ENCODE data around the gene SLC24A3.

The SLC24A3 gene

GRCh38 chr20:19253916-19254820 is 41.7 kb downstream of the SLC24A3 start:
- Mint-ChIP-seq H3K27me3 (no peaks in the 10 kb centered on the region), H3K36me3 (ENCODE audit: low read depth) (no peaks in the 10 kb centered on the region), H3K27ac (no peak overlapping the region), H3K9me3 (no peaks in the 10 kb centered on the region), H3K4me1 (ENCODE audit: low read depth) (no peaks in the 10 kb centered on the region), H3K4me3 (no peak overlapping the region)

DNA sequence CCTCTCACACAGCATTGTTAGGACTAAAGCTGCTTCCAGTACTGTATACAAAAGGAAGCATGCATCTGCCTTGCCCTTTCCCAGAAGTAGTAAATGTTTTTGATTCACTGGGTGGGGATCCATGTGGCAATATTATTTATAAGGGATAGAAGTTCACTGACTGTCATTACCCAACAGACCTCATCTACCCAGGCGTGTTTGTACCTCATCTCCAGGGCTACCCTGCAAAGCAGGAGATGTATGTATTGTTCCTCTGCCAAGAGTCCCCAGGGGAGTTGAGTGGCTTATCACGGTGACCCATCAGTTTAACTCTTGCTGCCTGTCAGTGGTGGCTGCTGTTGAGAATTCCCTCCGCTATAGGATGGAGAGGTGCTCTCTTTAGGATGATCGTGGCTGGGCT is 42.5 kb downstream of the SLC24A3 start:
- Mint-ChIP-seq H3K27me3 (no peaks in the 10 kb centered on the region), H3K27ac (no peak overlapping the region), H3K4me1 (ENCODE audit: low read depth) (no peaks in the 10 kb centered on the region), H3K36me3 (ENCODE audit: low read depth) (no peaks in the 10 kb centered on the region), H3K4me3 (no peak overlapping the region), H3K9me3 (no peaks in the 10 kb centered on the region)

- H3K9me3 Mint-ChIP-seq, result no peaks in the 10 kb centered on the region
- H3K4me1 Mint-ChIP-seq (ENCODE audit: low read depth), result no peaks in the 10 kb centered on the region
- no peaks in the 10 kb centered on the region for H3K27me3 Mint-ChIP-seq
- no peak overlapping the region for H3K27ac Mint-ChIP-seq
- no peaks in the 10 kb centered on the region for H3K36me3 Mint-ChIP-seq (ENCODE audit: low read depth)
- no peak overlapping the region for H3K4me3 Mint-ChIP-seq
These were observed 43.6 kb downstream of the SLC24A3 start for GRCh38 chr20:19256085-19256484.

GRCh38 chr20:19256906-19257595 is 44.6 kb downstream of the SLC24A3 start:
- no peaks in the 10 kb centered on the region for H3K27me3 Mint-ChIP-seq

GRCh38 chr20:19257865-19258264 is 45.4 kb downstream of the SLC24A3 start:
- no peak overlapping the region for H3K4me3 Mint-ChIP-seq
- no peak overlapping the region for H3K27ac Mint-ChIP-seq
- H3K4me1 Mint-ChIP-seq (ENCODE audit: low read depth), result no peaks in the 10 kb centered on the region
- H3K27me3 Mint-ChIP-seq, result no peaks in the 10 kb centered on the region
- H3K36me3 Mint-ChIP-seq (ENCODE audit: low read depth), result no peaks in the 10 kb centered on the region
- no peaks in the 10 kb centered on the region for H3K9me3 Mint-ChIP-seq

More at GRCh38 chr20:19256906-19257595, 44.6 kb downstream of the SLC24A3 start:
- Mint-ChIP-seq H3K27ac (no peak overlapping the region), H3K4me1 (ENCODE audit: low read depth) (no peaks in the 10 kb centered on the region), H3K36me3 (ENCODE audit: low read depth) (no peaks in the 10 kb centered on the region), H3K9me3 (no peaks in the 10 kb centered on the region), H3K4me3 (no peak overlapping the region)

GRCh38 chr20:19259141-19259591 is 46.7 kb downstream of the SLC24A3 start:
- Mint-ChIP-seq H3K27me3 (peaks cover 3% of the 10 kb centered on the region), H3K36me3 (ENCODE audit: low read depth) (no peaks in the 10 kb centered on the region), H3K4me3 (no peak overlapping the region), H3K27ac (no peak overlapping the region), H3K9me3 (no peaks in the 10 kb centered on the region), H3K4me1 (ENCODE audit: low read depth) (no peaks in the 10 kb centered on the region)

GRCh38 chr20:19260412-19261090 is 48.1 kb downstream of the SLC24A3 start:
- Mint-ChIP-seq H3K4me3 (no peak overlapping the region), H3K27ac (no peak overlapping the region), H3K9me3 (no peaks in the 10 kb centered on the region), H3K27me3 (peaks cover 3% of the 10 kb centered on the region), H3K36me3 (ENCODE audit: low read depth) (no peaks in the 10 kb centered on the region), H3K4me1 (ENCODE audit: low read depth) (no peaks in the 10 kb centered on the region)

DNA sequence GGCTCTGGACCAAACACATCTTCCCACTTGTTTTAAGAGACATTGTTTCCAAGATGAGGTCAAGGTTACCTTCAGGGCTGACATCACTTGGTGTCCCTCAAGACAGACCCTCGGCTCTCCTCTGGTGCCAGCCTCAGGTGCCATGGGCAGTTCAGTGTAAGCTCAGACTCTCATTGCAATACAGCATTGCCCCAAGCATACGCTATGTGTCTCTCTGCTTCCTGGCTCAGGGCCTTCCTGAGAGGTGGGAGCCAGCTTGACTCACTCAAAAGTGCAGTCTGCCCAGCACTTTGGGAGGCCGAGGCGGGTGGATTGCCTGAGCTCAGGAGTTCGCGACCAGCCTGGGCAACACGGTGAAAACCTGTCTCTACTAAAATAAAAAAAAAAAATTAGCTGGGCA is 51.7 kb downstream of the SLC24A3 start:
- no peaks in the 10 kb centered on the region for H3K9me3 Mint-ChIP-seq
- H3K27me3 Mint-ChIP-seq, result peaks cover 3% of the 10 kb centered on the region
- no peak overlapping the region for H3K4me3 Mint-ChIP-seq
- no peaks in the 10 kb centered on the region for H3K4me1 Mint-ChIP-seq (ENCODE audit: low read depth)
- no peak overlapping the region for H3K27ac Mint-ChIP-seq
- no peaks in the 10 kb centered on the region for H3K36me3 Mint-ChIP-seq (ENCODE audit: low read depth)

DNA sequence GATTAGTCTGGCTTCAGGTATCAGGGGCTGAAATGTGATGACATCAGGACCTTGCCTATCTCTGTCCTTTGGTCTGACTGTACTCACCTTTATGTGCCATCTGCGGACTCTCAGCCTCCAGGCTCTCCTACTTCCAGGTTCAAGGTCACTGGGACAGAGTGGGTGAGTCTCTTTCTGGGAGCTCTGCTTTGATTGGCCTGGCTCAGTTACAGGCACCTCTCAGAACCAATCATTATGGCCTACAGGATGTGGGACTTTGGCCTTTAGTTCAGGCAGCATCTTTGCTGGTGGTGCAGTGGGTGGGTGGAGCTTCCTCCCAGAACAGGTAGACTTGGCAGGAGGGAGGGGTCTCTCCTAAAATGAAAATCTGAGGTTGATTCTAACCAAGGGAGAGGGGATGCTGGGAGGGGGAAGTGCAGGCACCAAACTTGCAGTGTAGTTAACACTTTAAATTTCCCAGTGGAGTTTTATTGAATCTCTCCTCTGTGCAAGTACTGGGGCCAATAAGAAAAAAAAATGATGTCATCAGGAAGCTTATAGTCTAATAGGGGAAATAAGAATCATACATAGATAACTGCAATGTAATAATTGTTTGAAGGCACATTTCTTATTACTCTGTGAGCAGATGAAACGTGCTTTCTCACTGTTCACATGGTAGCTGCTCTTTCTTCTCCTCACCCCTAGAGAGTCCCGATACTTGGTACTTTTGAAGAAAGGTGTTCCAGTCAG is 53.4 kb downstream of the SLC24A3 start:
- H3K27me3 Mint-ChIP-seq, result peaks cover 3% of the 10 kb centered on the region

DNA sequence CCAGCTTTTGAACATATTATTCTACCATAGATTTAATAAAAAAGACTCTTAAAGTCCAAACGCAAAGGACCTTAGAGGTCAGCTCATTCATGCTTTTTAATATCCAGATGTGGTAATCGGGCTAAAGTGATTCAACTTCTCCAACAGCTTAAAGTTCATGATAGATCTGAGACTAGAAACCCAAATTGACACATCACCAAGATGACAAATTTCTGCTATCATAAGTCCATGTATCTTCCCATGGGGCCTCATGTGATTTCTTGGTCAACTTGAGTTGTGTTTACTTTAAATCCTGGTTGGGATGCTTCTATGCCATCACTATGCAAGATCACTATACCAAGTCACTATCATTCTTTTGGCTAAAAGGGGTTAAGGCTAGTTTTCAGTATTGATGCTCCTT is 56.0 kb downstream of the SLC24A3 start:
- Mint-ChIP-seq H3K27me3 (no peaks in the 10 kb centered on the region), H3K9me3 (no peaks in the 10 kb centered on the region), H3K4me3 (no peak overlapping the region), H3K36me3 (ENCODE audit: low read depth) (no peaks in the 10 kb centered on the region), H3K4me1 (ENCODE audit: low read depth) (no peaks in the 10 kb centered on the region), H3K27ac (no peak overlapping the region)

More for the DNA sequence above, 53.4 kb downstream of the SLC24A3 start:
- Mint-ChIP-seq H3K36me3 (ENCODE audit: low read depth) (no peaks in the 10 kb centered on the region), H3K4me3 (no peak overlapping the region), H3K4me1 (ENCODE audit: low read depth) (no peaks in the 10 kb centered on the region), H3K9me3 (no peaks in the 10 kb centered on the region), H3K27ac (no peak overlapping the region)

DNA sequence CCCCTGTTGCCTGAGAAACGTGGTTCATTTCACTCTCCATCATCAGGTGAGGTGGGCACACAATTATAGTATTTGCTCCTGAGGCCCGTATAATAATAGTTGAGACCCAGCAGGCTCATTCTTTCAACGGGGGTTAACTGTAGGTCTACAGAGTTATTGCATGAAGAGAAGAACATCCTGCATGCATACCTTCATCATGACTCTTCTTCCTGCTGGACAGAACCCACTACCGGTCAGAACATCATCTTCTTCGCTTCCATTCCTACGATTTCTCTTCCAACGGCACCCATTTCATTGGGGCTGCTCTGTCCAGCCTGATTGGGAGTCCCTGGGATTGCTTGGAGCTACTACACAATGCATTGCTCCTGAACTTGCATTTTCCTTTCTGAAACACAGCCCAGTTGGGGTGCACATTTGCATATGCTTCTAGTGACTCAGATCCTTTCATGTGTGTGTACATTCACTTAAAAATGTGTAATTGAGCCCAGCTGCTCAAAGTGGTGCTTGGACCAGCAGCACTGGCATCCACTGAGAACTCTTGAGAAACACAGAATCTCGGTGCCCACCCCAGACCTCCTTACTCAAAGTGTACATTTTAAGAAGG is 57.4 kb downstream of the SLC24A3 start:
- H3K4me3 Mint-ChIP-seq, result no peak overlapping the region
- H3K27me3 Mint-ChIP-seq, result no peaks in the 10 kb centered on the region
- H3K36me3 Mint-ChIP-seq (ENCODE audit: low read depth), result no peaks in the 10 kb centered on the region
- no peaks in the 10 kb centered on the region for H3K9me3 Mint-ChIP-seq
- no peaks in the 10 kb centered on the region for H3K4me1 Mint-ChIP-seq (ENCODE audit: low read depth)
- H3K27ac Mint-ChIP-seq, result no peak overlapping the region

DNA sequence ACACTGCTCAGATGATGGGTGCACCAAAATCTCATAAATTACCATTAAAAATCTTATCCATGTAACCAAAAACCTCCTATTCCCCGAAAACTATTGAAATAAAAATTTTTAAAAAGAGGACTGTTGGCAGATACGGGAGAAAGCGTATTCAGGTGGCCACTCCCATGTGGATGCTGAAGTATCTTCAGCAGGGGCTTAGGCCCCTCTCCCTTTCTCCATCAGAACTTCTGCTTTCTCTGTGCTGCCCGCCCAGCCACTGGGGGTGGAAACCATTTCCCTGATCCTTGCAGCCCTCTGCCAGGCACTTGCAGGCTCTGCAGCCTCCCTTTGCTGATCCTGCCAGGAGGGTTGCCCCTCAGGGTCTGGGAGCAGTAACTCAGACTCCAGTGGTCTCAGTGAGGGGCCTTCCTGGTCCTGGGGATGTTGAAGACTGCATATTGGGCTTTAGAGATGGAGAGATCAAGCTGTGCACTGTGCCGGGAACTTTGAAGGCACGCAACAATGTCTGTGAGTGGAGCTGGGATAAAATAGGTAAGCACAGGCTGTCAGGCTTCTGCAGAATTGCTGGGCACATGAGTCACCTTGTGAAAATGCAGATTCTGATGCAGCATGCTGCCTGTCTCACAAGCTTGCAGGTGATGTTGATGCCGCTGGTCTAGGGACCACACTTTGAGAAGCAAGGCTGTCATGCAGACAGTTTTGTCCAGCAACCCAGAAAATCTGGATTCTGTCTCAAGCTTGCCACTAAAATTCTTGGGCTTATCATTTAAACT is 59.6 kb downstream of the SLC24A3 start:
- no peak overlapping the region for H3K27ac Mint-ChIP-seq
- H3K4me1 Mint-ChIP-seq (ENCODE audit: low read depth), result no peaks in the 10 kb centered on the region
- no peaks in the 10 kb centered on the region for H3K9me3 Mint-ChIP-seq
- H3K36me3 Mint-ChIP-seq (ENCODE audit: low read depth), result no peaks in the 10 kb centered on the region
- H3K4me3 Mint-ChIP-seq, result no peak overlapping the region
- no peaks in the 10 kb centered on the region for H3K27me3 Mint-ChIP-seq

GRCh38 chr20:19272976-19273654 is 60.7 kb downstream of the SLC24A3 start:
- no peaks in the 10 kb centered on the region for H3K4me1 Mint-ChIP-seq (ENCODE audit: low read depth)
- no peaks in the 10 kb centered on the region for H3K9me3 Mint-ChIP-seq
- no peak overlapping the region for H3K4me3 Mint-ChIP-seq
- H3K36me3 Mint-ChIP-seq (ENCODE audit: low read depth), result no peaks in the 10 kb centered on the region
- H3K27ac Mint-ChIP-seq, result no peak overlapping the region
- H3K27me3 Mint-ChIP-seq, result no peaks in the 10 kb centered on the region

Measured in stimulated activated naive CD8-positive, alpha-beta T cell treated with anti-CD3 and anti-CD28 coated beads, Interleukin-15, Interleukin-2, amounts not matched to agents 100 ng/mL and 50 ng/mL, for 24 hours (primary cell).